ENCODE measurements around the gene PBX2. TPM values are rescaled to one million over a fixed set of nuclear protein-coding genes. Genes with fewer than 3 reads are reported as not detected.

The PBX2 gene
- total RNA-seq, 1 experiment from 2014 or later = 122 TPM

- no peaks in the 10 kb centered on the region for H3K27me3 Mint-ChIP-seq (ENCODE audit: unreplicated experiment)
- H3K9me3 Mint-ChIP-seq (ENCODE audit: low read depth, unreplicated experiment) = no peaks in the 10 kb centered on the region
- peaks cover 4% of the 10 kb centered on the region for H3K4me1 Mint-ChIP-seq (ENCODE audit: low read depth, unreplicated experiment)
- no TSS peak for BruUV-seq (replicated peaks)
- TF ChIP-seq, protein P1, sequence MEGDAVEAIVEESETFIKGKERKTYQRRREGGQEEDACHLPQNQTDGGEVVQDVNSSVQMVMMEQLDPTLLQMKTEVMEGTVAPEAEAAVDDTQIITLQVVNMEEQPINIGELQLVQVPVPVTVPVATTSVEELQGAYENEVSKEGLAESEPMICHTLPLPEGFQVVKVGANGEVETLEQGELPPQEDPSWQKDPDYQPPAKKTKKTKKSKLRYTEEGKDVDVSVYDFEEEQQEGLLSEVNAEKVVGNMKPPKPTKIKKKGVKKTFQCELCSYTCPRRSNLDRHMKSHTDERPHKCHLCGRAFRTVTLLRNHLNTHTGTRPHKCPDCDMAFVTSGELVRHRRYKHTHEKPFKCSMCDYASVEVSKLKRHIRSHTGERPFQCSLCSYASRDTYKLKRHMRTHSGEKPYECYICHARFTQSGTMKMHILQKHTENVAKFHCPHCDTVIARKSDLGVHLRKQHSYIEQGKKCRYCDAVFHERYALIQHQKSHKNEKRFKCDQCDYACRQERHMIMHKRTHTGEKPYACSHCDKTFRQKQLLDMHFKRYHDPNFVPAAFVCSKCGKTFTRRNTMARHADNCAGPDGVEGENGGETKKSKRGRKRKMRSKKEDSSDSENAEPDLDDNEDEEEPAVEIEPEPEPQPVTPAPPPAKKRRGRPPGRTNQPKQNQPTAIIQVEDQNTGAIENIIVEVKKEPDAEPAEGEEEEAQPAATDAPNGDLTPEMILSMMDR (IDR thresholded peaks at IDR 0.05; ENCODE audit: unreplicated experiment) = no peak
- peaks cover 44% of the 10 kb centered on the region for H3K36me3 Mint-ChIP-seq (ENCODE audit: insufficient read depth, unreplicated experiment)
- no peak overlapping the region for H3K27ac Mint-ChIP-seq (ENCODE audit: unreplicated experiment)
- CTCF ChIA-PET = interaction anchor here (0.7 kb wide), 1 partner anchor 337 kb away, joined by 3 read pairs; no protein-coding TSS in a partner anchor
- no peak for DNase-seq
- H3K4me3 Mint-ChIP-seq (ENCODE audit: low read depth, unreplicated experiment) = no peak overlapping the region
- intact Hi-C loops (cut with micrococcal nuclease; ENCODE audit: unreplicated experiment) = no loop called here
These were observed 22.2 kb downstream of the PBX2 start for GRCh38 chr6:32167761-32168262.

GRCh38 chr6:32167154-32167760 is 22.7 kb downstream of the PBX2 start:
- Mint-ChIP-seq H3K9me3 (ENCODE audit: low read depth, unreplicated experiment) (no peaks in the 10 kb centered on the region), H3K4me1 (ENCODE audit: low read depth, unreplicated experiment) (no peaks in the 10 kb centered on the region), H3K4me3 (ENCODE audit: low read depth, unreplicated experiment) (no peak overlapping the region), H3K27ac (ENCODE audit: unreplicated experiment) (no peak overlapping the region), H3K36me3 (ENCODE audit: insufficient read depth, unreplicated experiment) (peaks cover 44% of the 10 kb centered on the region), H3K27me3 (ENCODE audit: unreplicated experiment) (no peaks in the 10 kb centered on the region)
- TF ChIP-seq, protein P1 (IDR thresholded peaks at IDR 0.05; ENCODE audit: unreplicated experiment) = peak; percentile 5
- BruUV-seq (replicated peaks) = no TSS peak
- CTCF ChIA-PET = interaction anchor here (0.7 kb wide), 1 partner anchor 337 kb away, joined by 3 read pairs; no protein-coding TSS in a partner anchor
- DNase-seq = no peak
- intact Hi-C loops (cut with micrococcal nuclease; ENCODE audit: unreplicated experiment) = no loop called here

GRCh38 chr6:32166411-32167061 is 23.5 kb downstream of the PBX2 start:
- intact Hi-C loops (cut with micrococcal nuclease; ENCODE audit: unreplicated experiment) = no loop called here
- H3K36me3 Mint-ChIP-seq (ENCODE audit: insufficient read depth, unreplicated experiment) = peaks cover 44% of the 10 kb centered on the region
- H3K9me3 Mint-ChIP-seq (ENCODE audit: low read depth, unreplicated experiment) = no peaks in the 10 kb centered on the region
- no peak for DNase-seq
- TF ChIP-seq, protein P1 (IDR thresholded peaks at IDR 0.05; ENCODE audit: unreplicated experiment) = peak; percentile 18
- H3K4me1 Mint-ChIP-seq (ENCODE audit: low read depth, unreplicated experiment) = no peaks in the 10 kb centered on the region
- BruUV-seq (replicated peaks) = no TSS peak
- H3K27ac Mint-ChIP-seq (ENCODE audit: unreplicated experiment) = no peak overlapping the region
- CTCF ChIA-PET = no interaction called here
- no peaks in the 10 kb centered on the region for H3K27me3 Mint-ChIP-seq (ENCODE audit: unreplicated experiment)
- no peak overlapping the region for H3K4me3 Mint-ChIP-seq (ENCODE audit: low read depth, unreplicated experiment)

DNA sequence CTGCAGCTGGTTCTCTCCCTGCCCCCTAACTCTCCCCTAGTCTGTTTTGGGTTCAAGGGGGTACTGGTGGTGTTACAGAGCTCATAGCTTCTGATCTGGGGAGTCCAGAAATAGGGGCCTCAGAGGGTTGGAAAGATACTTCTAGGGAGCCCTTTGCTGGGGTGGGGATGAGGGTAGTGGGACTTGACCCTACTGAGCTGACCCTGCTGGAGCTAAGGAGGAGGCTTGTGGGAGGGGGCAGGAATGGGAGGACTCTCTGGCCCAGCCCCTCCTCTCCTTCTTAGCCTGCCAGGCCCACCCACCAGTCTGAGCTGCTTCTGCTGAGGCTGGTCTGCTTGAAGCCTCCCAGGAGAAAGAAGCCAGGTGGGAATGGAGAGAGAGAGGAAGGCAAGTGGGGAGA is 25.7 kb downstream of the PBX2 start, which contains the start of gene EGFL8:
TSS of gene EGFL8 (plus strand) at position 301 of the 400 bp plus-strand sequence. CDS start 1,571 bp downstream, outside the sequence.
- H3K27ac Mint-ChIP-seq (ENCODE audit: unreplicated experiment) = no peak within 1 kb of the TSS
- intact Hi-C loops (cut with micrococcal nuclease; ENCODE audit: unreplicated experiment) = no loop called here
- no TSS peak for BruUV-seq (replicated peaks)
- no peaks in the 10 kb centered on the region for H3K9me3 Mint-ChIP-seq (ENCODE audit: low read depth, unreplicated experiment)
- no peak for DNase-seq
- TF ChIP-seq, protein P1 (IDR thresholded peaks at IDR 0.05; ENCODE audit: unreplicated experiment) = no peak
- CTCF ChIA-PET = interaction anchor here (0.5 kb wide), 1 partner anchor 63 kb away, joined by 6 read pairs; no protein-coding TSS in a partner anchor
- H3K4me3 Mint-ChIP-seq (ENCODE audit: low read depth, unreplicated experiment) = no peak within 1 kb of the TSS
- peaks cover 31% of the 10 kb centered on the region for H3K36me3 Mint-ChIP-seq (ENCODE audit: insufficient read depth, unreplicated experiment)
- H3K27me3 Mint-ChIP-seq (ENCODE audit: unreplicated experiment) = no peaks in the 10 kb centered on the region
- no peaks in the 10 kb centered on the region for H3K4me1 Mint-ChIP-seq (ENCODE audit: low read depth, unreplicated experiment)
